Measurements from ENCODE around the gene PORCN. TPM values are rescaled to one million over a fixed set of nuclear protein-coding genes. Genes with fewer than 3 reads are reported as not detected.

The PORCN gene
- total and polyA plus RNA-seq, 2 of the 13 experiments (the other 11 are each of a cell fraction or from before 2014, with no cell fraction given), result 3.9 to 5.8 TPM

DNA sequence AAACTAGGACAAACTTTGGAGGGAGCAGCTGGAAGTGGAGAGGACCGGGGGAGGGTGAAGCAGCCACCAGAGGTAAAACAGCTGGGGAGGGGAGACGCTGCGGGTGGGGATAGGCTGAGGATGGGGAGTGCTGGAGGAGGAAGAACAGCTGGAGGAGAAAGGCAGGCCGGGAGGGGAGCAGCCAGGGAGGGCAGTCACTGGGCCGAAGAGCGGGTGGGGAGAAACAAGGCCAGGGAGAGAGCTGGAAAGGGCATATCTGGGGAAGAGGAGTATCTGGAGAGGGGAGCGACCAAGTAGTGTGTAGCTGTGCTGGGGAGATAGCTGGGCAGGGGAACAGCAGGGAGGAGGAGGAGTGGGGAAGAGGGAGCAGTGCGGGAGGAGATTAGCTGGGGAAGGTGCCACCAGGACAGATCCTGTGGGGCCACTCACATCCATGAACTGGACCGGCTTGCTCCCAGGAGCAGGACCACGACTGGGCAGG lies 41.5 kb upstream of the PORCN start (continued):
- TF ChIP-seq ZMYM2 (CRISPR knock-in tag; IDR thresholded peaks at IDR 0.05) (no peak), KAT8 (CRISPR knock-in tag; IDR thresholded peaks at IDR 0.05) (no peak)
- TF ChIP-seq, protein P1, sequence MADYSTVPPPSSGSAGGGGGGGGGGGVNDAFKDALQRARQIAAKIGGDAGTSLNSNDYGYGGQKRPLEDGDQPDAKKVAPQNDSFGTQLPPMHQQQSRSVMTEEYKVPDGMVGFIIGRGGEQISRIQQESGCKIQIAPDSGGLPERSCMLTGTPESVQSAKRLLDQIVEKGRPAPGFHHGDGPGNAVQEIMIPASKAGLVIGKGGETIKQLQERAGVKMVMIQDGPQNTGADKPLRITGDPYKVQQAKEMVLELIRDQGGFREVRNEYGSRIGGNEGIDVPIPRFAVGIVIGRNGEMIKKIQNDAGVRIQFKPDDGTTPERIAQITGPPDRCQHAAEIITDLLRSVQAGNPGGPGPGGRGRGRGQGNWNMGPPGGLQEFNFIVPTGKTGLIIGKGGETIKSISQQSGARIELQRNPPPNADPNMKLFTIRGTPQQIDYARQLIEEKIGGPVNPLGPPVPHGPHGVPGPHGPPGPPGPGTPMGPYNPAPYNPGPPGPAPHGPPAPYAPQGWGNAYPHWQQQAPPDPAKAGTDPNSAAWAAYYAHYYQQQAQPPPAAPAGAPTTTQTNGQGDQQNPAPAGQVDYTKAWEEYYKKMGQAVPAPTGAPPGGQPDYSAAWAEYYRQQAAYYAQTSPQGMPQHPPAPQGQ (CRISPR knock-in tag; IDR thresholded peaks at IDR 0.05; ENCODE audit: borderline replicate concordance), result no peak

DNA sequence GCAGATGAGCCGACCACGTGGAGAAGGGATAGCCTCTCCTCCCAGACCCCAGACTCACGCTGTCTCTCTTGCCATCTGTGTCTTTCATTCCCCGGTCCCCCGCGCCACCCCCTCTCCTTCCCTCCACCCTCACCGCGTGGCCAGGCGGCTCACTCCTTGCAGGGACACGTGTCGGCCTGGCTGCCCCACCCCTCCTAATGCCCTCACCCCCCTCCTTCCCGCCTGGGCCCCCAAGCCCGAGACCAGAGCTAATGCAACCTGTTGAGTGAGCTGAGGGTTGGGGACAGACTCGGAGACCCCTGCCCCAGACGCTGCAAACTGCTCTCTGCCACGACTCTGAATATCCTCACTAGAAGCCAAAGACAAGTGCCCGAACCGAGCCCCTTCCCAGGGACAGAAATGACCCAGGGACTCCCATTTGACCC lies 40.5 kb upstream of the PORCN start:
- Histone ChIP-seq H4K20me1 (ENCODE audit: insufficient read depth, low read length) (peaks cover 2% of the 10 kb centered on the region; the same call in 1 of the 2 replicates), H3K9ac (ENCODE audit: insufficient read depth, low read depth, low read length) (peak overlapping the region; percentile 73), H3K9me3 (ENCODE audit: low read length) (no peaks in the 10 kb centered on the region), H3K27me3 (ENCODE audit: control insufficient read depth in 1 of 2, insufficient read depth in 2 of 2, low read length in 2 of 2) (no peaks in the 10 kb centered on the region; a peak in 1 of 5 replicates), H3K79me2 (ENCODE audit: insufficient read depth, low read length) (peaks cover 8% of the 10 kb centered on the region), H3K4me2 (ENCODE audit: low read depth, low read length) (peak overlapping the region; percentile 96), H2AFZ (ENCODE audit: low read length) (peak overlapping the region; percentile 27), H3K27ac (ENCODE audit: extremely low read length, insufficient read depth, low read length) (peak overlapping the region; percentile 67), H3K4me3 (replicated peaks in 1 of 3; ENCODE audit: insufficient read depth in 1 of 3, low read depth in 2 of 3, low read length in 3 of 3) (peak overlapping the region; percentile 63 to 74 (median 74)), H3K4me1 (ENCODE audit: insufficient read depth, low read length) (peaks cover 60% of the 10 kb centered on the region), H3K36me3 (replicated peaks in 1 of 2; ENCODE audit: control insufficient read depth in 1 of 2, insufficient read depth in 2 of 2, low read length in 2 of 2) (no peaks in the 10 kb centered on the region)
- FAIRE-seq (no peak), ATAC-seq (no peak), DNase-seq (ENCODE audit: low spot score) (no peak)
- intact Hi-C loops (cut with micrococcal nuclease; ENCODE audit: unreplicated experiment), result no loop called here
- ChIA-PET CTCF (ENCODE audit: low intra/inter-chr PET ratio, low total read pairs) (no interaction called here), POLR2A (interaction anchor here (3.7 kb wide), 1 partner anchor 25 kb away, joined by 16 read pairs; no protein-coding TSS in a partner anchor)
- in situ Hi-C loops (cut with HindIII; ENCODE audit: extremely low pct_ligation_motif_present, low pct_unique_long_range_greater_than_20kb), result no loop called here
- no TSS peak for BruUV-seq (replicated peaks)
- 3% methylated on average over 11 of the region's 18 CpGs for WGBS (ENCODE audit: low lambda C conversion rate)
- TF ChIP-seq, protein P2, sequence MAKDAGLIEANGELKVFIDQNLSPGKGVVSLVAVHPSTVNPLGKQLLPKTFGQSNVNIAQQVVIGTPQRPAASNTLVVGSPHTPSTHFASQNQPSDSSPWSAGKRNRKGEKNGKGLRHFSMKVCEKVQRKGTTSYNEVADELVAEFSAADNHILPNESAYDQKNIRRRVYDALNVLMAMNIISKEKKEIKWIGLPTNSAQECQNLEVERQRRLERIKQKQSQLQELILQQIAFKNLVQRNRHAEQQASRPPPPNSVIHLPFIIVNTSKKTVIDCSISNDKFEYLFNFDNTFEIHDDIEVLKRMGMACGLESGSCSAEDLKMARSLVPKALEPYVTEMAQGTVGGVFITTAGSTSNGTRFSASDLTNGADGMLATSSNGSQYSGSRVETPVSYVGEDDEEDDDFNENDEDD (CRISPR knock-in tag; IDR thresholded peaks at IDR 0.05; ENCODE audit: borderline replicate concordance), result peak; percentile 25; the same call in 1 of the 2 replicates
- no peak for TF ChIP-seq ZNF709 (CRISPR knock-in tag; IDR thresholded peaks at IDR 0.05)
- TF ChIP-seq, protein P3, sequence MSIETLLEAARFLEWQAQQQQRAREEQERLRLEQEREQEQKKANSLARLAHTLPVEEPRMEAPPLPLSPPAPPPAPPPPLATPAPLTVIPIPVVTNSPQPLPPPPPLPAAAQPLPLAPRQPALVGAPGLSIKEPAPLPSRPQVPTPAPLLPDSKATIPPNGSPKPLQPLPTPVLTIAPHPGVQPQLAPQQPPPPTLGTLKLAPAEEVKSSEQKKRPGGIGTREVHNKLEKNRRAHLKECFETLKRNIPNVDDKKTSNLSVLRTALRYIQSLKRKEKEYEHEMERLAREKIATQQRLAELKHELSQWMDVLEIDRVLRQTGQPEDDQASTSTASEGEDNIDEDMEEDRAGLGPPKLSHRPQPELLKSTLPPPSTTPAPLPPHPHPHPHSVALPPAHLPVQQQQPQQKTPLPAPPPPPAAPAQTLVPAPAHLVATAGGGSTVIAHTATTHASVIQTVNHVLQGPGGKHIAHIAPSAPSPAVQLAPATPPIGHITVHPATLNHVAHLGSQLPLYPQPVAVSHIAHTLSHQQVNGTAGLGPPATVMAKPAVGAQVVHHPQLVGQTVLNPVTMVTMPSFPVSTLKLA (IDR thresholded peaks at IDR 0.05), result peak; percentile 44; the same call in 1 of the 2 replicates
- TF ChIP-seq, protein P4, sequence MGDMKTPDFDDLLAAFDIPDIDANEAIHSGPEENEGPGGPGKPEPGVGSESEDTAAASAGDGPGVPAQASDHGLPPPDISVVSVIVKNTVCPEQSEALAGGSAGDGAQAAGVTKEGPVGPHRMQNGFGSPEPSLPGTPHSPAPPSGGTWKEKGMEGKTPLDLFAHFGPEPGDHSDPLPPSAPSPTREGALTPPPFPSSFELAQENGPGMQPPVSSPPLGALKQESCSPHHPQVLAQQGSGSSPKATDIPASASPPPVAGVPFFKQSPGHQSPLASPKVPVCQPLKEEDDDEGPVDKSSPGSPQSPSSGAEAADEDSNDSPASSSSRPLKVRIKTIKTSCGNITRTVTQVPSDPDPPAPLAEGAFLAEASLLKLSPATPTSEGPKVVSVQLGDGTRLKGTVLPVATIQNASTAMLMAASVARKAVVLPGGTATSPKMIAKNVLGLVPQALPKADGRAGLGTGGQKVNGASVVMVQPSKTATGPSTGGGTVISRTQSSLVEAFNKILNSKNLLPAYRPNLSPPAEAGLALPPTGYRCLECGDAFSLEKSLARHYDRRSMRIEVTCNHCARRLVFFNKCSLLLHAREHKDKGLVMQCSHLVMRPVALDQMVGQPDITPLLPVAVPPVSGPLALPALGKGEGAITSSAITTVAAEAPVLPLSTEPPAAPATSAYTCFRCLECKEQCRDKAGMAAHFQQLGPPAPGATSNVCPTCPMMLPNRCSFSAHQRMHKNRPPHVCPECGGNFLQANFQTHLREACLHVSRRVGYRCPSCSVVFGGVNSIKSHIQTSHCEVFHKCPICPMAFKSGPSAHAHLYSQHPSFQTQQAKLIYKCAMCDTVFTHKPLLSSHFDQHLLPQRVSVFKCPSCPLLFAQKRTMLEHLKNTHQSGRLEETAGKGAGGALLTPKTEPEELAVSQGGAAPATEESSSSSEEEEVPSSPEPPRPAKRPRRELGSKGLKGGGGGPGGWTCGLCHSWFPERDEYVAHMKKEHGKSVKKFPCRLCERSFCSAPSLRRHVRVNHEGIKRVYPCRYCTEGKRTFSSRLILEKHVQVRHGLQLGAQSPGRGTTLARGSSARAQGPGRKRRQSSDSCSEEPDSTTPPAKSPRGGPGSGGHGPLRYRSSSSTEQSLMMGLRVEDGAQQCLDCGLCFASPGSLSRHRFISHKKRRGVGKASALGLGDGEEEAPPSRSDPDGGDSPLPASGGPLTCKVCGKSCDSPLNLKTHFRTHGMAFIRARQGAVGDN (CRISPR knock-in tag; IDR thresholded peaks at IDR 0.05), result no peak
- peak; percentile 69 for TF ChIP-seq MYC (CRISPR knock-in tag; IDR thresholded peaks at IDR 0.05; ENCODE audit: borderline replicate concordance)
- TF ChIP-seq, protein P5, sequence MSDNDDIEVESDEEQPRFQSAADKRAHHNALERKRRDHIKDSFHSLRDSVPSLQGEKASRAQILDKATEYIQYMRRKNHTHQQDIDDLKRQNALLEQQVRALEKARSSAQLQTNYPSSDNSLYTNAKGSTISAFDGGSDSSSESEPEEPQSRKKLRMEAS (IDR thresholded peaks at IDR 0.05), result peak; percentile 74; the same call in 1 of the 2 replicates
- TF ChIP-seq PAWR (CRISPR knock-in tag; IDR thresholded peaks at IDR 0.05; ENCODE audit: borderline replicate concordance), result no peak

Data from HepG2 (cell line).